H9 (cell line): ENCODE results near the gene GIPC1. TPM values are rescaled to one million over a fixed set of nuclear protein-coding genes. Genes with fewer than 3 reads are reported as not detected.
A peak's percentile ranks its signal among the peaks of the same experiment; 100 is the strongest.

Experiments used
- DNase-seq: peaks from one replicate; pipeline ENCODE4 v3.0.0-alpha.2; 2017
- H2AFZ ChIP-seq: one replicate; pipeline ENCODE4 v1.6.1; 2013; ENCODE audit warnings: mild to moderate bottlenecking, low read length, control low read depth, moderate library complexity
- H2AK5ac ChIP-seq: 2 replicates; pipeline ENCODE4 v1.6.1; 2013; ENCODE audit warnings: low read length, control low read depth, mixed read lengths; ENCODE audit not compliant: insufficient read length
- H2BK120ac ChIP-seq: one replicate; pipeline ENCODE4 v1.6.1; 2013; ENCODE audit warnings: low read depth, mild to moderate bottlenecking, low read length, control low read depth, inconsistent platforms; ENCODE audit not compliant: poor library complexity, severe bottlenecking
- H2BK12ac ChIP-seq: 2 replicates; pipeline ENCODE4 v1.6.1; 2013; ENCODE audit warnings: low read length, control low read depth, mixed read lengths, low read depth; ENCODE audit not compliant: insufficient read length
- H2BK15ac ChIP-seq: 2 replicates; pipeline ENCODE4 v1.6.1; 2013; ENCODE audit warnings: low read depth, low read length, control low read depth
- H2BK20ac ChIP-seq: one replicate; pipeline ENCODE4 v1.6.1; 2013; ENCODE audit warnings: low read depth, mild to moderate bottlenecking, low read length, control low read depth, inconsistent platforms; ENCODE audit not compliant: poor library complexity, severe bottlenecking
- H2BK5ac ChIP-seq: 2 replicates; pipeline ENCODE4 v1.6.1; 2013; ENCODE audit warnings: low read length, control low read depth, mixed read lengths; ENCODE audit not compliant: insufficient read length
- H3K14ac ChIP-seq: 2 replicates; pipeline ENCODE4 v1.6.1; 2013; ENCODE audit warnings: low read length, control low read depth; ENCODE audit not compliant: insufficient read depth
- H3K18ac ChIP-seq: 2 replicates; pipeline ENCODE4 v1.6.1; 2013; ENCODE audit warnings: low read depth, mild to moderate bottlenecking, mixed read lengths, low read length, control low read depth; ENCODE audit not compliant: insufficient read length
- H3K23ac ChIP-seq: 2 replicates; pipeline ENCODE4 v1.6.1; 2013; ENCODE audit warnings: low read length, control low read depth, mixed read lengths, low read depth; ENCODE audit not compliant: insufficient read length
- H3K23me2 ChIP-seq: 2 replicates; pipeline ENCODE4 v1.6.1; 2013; ENCODE audit warnings: low read depth, mild to moderate bottlenecking, mixed read lengths, low read length, control low read depth; ENCODE audit not compliant: insufficient read length, poor library complexity, severe bottlenecking
- H3K27ac ChIP-seq: 2 replicates; pipeline ENCODE4 v1.5.1; 2013; ENCODE audit warnings: low read length, control low read depth, mixed read lengths, low read depth; ENCODE audit not compliant: insufficient read length
- H3K27me3 ChIP-seq: 2 replicates; pipeline ENCODE4 v1.6.1; 2013; ENCODE audit warnings: low read length, control low read depth, inconsistent platforms; ENCODE audit not compliant: insufficient read depth
- H3K4ac ChIP-seq: 2 replicates; pipeline ENCODE4 v1.6.1; 2013; ENCODE audit warnings: low read depth, mild to moderate bottlenecking, control low read depth, inconsistent platforms, low read length, moderate library complexity
- H3K4me1 ChIP-seq: 2 replicates; pipeline ENCODE4 v1.6.1; 2013; ENCODE audit warnings: low read length, control low read depth, inconsistent platforms; ENCODE audit not compliant: insufficient read depth
- H3K4me2 ChIP-seq: 2 replicates; pipeline ENCODE4 v1.6.1; 2013; ENCODE audit warnings: low read length, control low read depth, mixed read lengths; ENCODE audit not compliant: insufficient read length, insufficient read depth
- H3K56ac ChIP-seq: 2 replicates; pipeline ENCODE4 v1.6.1; 2013; ENCODE audit warnings: low read depth, mild to moderate bottlenecking, mixed read lengths, low read length, control low read depth; ENCODE audit not compliant: insufficient read length
- H3K79me1 ChIP-seq: 2 replicates; pipeline ENCODE4 v1.6.1; 2013; ENCODE audit warnings: low read depth, mild to moderate bottlenecking, moderate library complexity, low read length, control low read depth, inconsistent platforms; ENCODE audit not compliant: insufficient read depth, poor library complexity, severe bottlenecking
- H3K79me2 ChIP-seq: 2 replicates; pipeline ENCODE4 v1.6.1; 2013; ENCODE audit warnings: low read length, control low read depth, inconsistent platforms; ENCODE audit not compliant: insufficient read depth
- H3K9ac ChIP-seq: 2 replicates; pipeline ENCODE4 v1.6.1; 2013; ENCODE audit warnings: low read length, control low read depth, mixed read lengths; ENCODE audit not compliant: insufficient read length; ENCODE audit errors: extremely low read depth
- H3K9me3 ChIP-seq: one replicate; pipeline ENCODE4 v1.6.1; 2013; ENCODE audit warnings: low read depth, low read length, inconsistent platforms; ENCODE audit not compliant: control insufficient read depth
- H3T11ph ChIP-seq: one replicate; pipeline ENCODE4 v1.6.1; 2013; ENCODE audit warnings: mild to moderate bottlenecking, low read length, control low read depth, inconsistent platforms
- H4K20me1 ChIP-seq: one replicate; pipeline ENCODE4 v1.6.1; 2013; ENCODE audit not compliant: control insufficient read depth, insufficient read length, insufficient read depth
- H4K5ac ChIP-seq: 2 replicates; pipeline ENCODE4 v1.6.1; 2013; ENCODE audit warnings: low read depth, mild to moderate bottlenecking, mixed read lengths, low read length, control low read depth; ENCODE audit not compliant: insufficient read length
- H4K8ac ChIP-seq: replicated peaks from 2 replicates; pipeline ENCODE4 v1.6.1; 2013; ENCODE audit warnings: low read length, control low read depth, mixed read lengths, low read depth; ENCODE audit not compliant: insufficient read length
- H4K91ac ChIP-seq: 2 replicates; pipeline ENCODE4 v1.6.1; 2013; ENCODE audit warnings: low read depth, mild to moderate bottlenecking, moderate library complexity, mixed read lengths, low read length, control low read depth; ENCODE audit not compliant: insufficient read length
- H3K27ac Mint-ChIP-seq, 3 experiments: 2 replicates in 2 of 3; 3 replicates in 1 of 3; pipeline ENCODE4 v1.8.0; 2020 to 2021; ENCODE audit warnings: mixed read lengths in 3 of 3, mild to moderate bottlenecking in 1 of 3, moderate library complexity in 1 of 3
- H3K27me3 Mint-ChIP-seq: 2 replicates; pipeline ENCODE4 v1.8.0; 2021; ENCODE audit warnings: low read depth, mild to moderate bottlenecking, moderate library complexity, mixed read lengths
- H3K36me3 Mint-ChIP-seq, 3 experiments: 2 replicates in 2 of 3; 3 replicates in 1 of 3; pipeline ENCODE4 v1.8.0; 2020 to 2021; ENCODE audit warnings: low read depth in 3 of 3, mixed read lengths in 3 of 3; ENCODE audit not compliant: insufficient read depth in 1 of 3
- H3K4me1 Mint-ChIP-seq, 2 experiments: 2 replicates each; pipeline ENCODE4 v1.8.0; 2020; ENCODE audit warnings: mixed read lengths in 2 of 2
- H3K4me3 Mint-ChIP-seq, 2 experiments: 2 replicates in 1 of 2; 3 replicates in 1 of 2; pipeline ENCODE4 v1.8.0; 2020 to 2021; ENCODE audit warnings: mild to moderate bottlenecking in 2 of 2, mixed read lengths in 2 of 2, moderate library complexity in 1 of 2
- H3K9me3 Mint-ChIP-seq, 2 experiments: 2 replicates in 1 of 2; 3 replicates in 1 of 2; pipeline ENCODE4 v1.8.0; 2020; ENCODE audit warnings: mild to moderate bottlenecking in 2 of 2, mixed read lengths in 2 of 2, moderate library complexity in 1 of 2
- WGBS: extraction: QIAGEN DNeasy Blood & Tissue Kit; methylation state at CpG from one replicate; pipeline ENCODE4 v1.1.7; 2013; ENCODE audit warnings: missing lambda C conversion rate, low lambda C conversion rate, mixed read lengths; ENCODE audit not compliant: insufficient read length; ENCODE audit errors: extremely low coverage; 5-methylcytosine and 5-hydroxymethylcytosine counted together
- total RNA-seq: library from RNA; stranded (reverse); gene quantifications from 2 replicates; pipeline ENCODE4 v1.2.1, GENCODE V29; 2021
- TF ChIP-seq, protein P1 (sequence below): fragments of 200-600 bp; sonication (generic); conservative IDR thresholded peaks from 3 replicates; pipeline ENCODE4 v1.8.0; 2021; ENCODE audit warnings: antibody characterized with exemption, mild to moderate bottlenecking

Gene GIPC1
- total RNA-seq, 1 experiment from 2014 or later = 70.6 TPM

DNA sequence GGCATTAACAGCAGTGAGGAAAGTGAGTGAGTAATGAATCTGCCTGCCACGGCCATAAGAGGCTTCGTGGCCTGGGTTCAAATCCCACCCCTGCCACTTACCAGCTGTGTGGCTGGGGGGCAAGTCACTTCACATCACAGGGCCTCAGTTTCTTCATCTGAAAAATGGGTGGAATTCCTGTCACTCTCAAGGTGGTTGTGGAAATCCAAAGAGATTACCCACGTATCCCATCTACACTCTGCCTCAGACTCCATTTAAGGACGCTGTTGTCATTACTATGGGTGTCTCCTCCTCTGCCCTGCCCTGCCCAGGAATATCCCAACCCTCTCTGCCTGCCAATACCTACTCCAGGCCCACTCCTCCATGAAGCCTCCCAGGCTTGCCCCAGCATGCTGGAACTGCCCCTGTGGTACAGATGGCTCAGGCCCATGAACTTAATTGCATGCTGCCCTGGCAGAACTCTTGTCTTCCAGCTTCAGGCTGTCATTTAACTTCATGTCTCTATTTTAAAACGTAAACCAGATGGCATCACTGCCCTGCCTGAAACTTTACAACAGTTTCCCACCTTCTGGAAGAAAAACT, 3.1 kb downstream of the GIPC1 start:
- Histone ChIP-seq H2BK12ac (no peak overlapping the region), H2BK20ac (no peak overlapping the region), H3K56ac (no peak overlapping the region), H2AFZ (no peak overlapping the region), H4K8ac (no peak overlapping the region), H2AK5ac (no peak overlapping the region), H3K4ac (no peak overlapping the region), H4K5ac (no peak overlapping the region), H3K23me2 (peaks cover 4% of the 10 kb centered on the region), H3K23ac (no peak overlapping the region), H2BK120ac (no peak overlapping the region), H3K4me2 (no peak overlapping the region), H4K20me1 (no peaks in the 10 kb centered on the region), H3K4me1 (peaks cover 4% of the 10 kb centered on the region; the same call in 1 of the 2 replicates), H2BK15ac (no peak overlapping the region), H3K18ac (no peak overlapping the region), H3K79me2 (peaks cover 2% of the 10 kb centered on the region; the same call in 1 of the 2 replicates), H4K91ac (no peak overlapping the region), H3K9me3 (no peaks in the 10 kb centered on the region), H3K27ac (no peak overlapping the region), H3K79me1 (peaks cover 3% of the 10 kb centered on the region), H3K9ac (no peak overlapping the region), H3K14ac (no peak overlapping the region), H3K27me3 (no peaks in the 10 kb centered on the region), H3T11ph (no peak overlapping the region), H2BK5ac (no peak overlapping the region)
- H3K36me3 Mint-ChIP-seq = peaks cover 24 to 55% (median 43%) of the 10 kb centered on the region in 3 experiments
- no CpG with 5 or more reads among the region's 5 CpGs for WGBS
- H3K9me3 Mint-ChIP-seq = no peaks in the 10 kb centered on the region
- DNase-seq = no peak
- peaks cover 22% of the 10 kb centered on the region in 2 experiments for H3K4me1 Mint-ChIP-seq
- TF ChIP-seq, protein P1, sequence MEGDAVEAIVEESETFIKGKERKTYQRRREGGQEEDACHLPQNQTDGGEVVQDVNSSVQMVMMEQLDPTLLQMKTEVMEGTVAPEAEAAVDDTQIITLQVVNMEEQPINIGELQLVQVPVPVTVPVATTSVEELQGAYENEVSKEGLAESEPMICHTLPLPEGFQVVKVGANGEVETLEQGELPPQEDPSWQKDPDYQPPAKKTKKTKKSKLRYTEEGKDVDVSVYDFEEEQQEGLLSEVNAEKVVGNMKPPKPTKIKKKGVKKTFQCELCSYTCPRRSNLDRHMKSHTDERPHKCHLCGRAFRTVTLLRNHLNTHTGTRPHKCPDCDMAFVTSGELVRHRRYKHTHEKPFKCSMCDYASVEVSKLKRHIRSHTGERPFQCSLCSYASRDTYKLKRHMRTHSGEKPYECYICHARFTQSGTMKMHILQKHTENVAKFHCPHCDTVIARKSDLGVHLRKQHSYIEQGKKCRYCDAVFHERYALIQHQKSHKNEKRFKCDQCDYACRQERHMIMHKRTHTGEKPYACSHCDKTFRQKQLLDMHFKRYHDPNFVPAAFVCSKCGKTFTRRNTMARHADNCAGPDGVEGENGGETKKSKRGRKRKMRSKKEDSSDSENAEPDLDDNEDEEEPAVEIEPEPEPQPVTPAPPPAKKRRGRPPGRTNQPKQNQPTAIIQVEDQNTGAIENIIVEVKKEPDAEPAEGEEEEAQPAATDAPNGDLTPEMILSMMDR = no peak
- H3K27me3 Mint-ChIP-seq = no peaks in the 10 kb centered on the region; the same call in none of the 2 replicates
- no peak overlapping the region for H3K4me3 Mint-ChIP-seq
- H3K27ac Mint-ChIP-seq = peak overlapping the region in 2 of 3 experiments; percentile 65 to 92; a peak in 3 of 7 replicates
